Suppressor macrophage treated with lipopolysaccharide for 4 hours (primary cell): ENCODE results near the gene SRGAP2.
"Not testable (repeated sequence)": the region's sequence is repeated elsewhere in the genome, so short reads cannot be mapped to it uniquely, and the experiment has no call there.

Experiments used
- DNase-seq: peaks from one replicate; pipeline ENCODE4 v3.0.0-alpha.2; 2020

Gene SRGAP2

GRCh38 chr1:206252680-206253335 is 49.5 kb downstream of the SRGAP2 start:
- DNase-seq, result not testable (repeated sequence)
